ENCODE data around the gene VAV2. TPM values are rescaled to one million over a fixed set of nuclear protein-coding genes. Genes with fewer than 3 reads are reported as not detected.

The VAV2 gene
- polyA plus RNA-seq, 1 of the 3 experiments (the other 2 are of a cell fraction) = 14.9 TPM

- peaks cover 1% of the 10 kb centered on the region for H3F3A ChIP-seq (replicated peaks; ENCODE audit: insufficient read depth)
- no peak overlapping the region for H3K9ac ChIP-seq
- TF ChIP-seq CTCF (IDR thresholded peaks at IDR 0.05) (no peak), POLR2AphosphoS5 (IDR thresholded peaks at IDR 0.05; ENCODE audit: low read depth, low read length) (no peak), FOXJ3 (CRISPR knock-in tag; IDR thresholded peaks at IDR 0.05) (no peak), SMC3 (IDR thresholded peaks at IDR 0.05; ENCODE audit: low read depth, low read length) (no peak), MAX (IDR thresholded peaks at IDR 0.05; ENCODE audit: low read depth) (no peak), ZBTB33 (IDR thresholded peaks at IDR 0.05; ENCODE audit: borderline replicate concordance, low read depth) (no peak), MXI1 (IDR thresholded peaks at IDR 0.05; ENCODE audit: low read depth, low read length) (no peak), FOSL2 (IDR thresholded peaks at IDR 0.05; ENCODE audit: borderline replicate concordance, low read depth) (no peak), JUND (IDR thresholded peaks at IDR 0.05) (no peak)
These were observed 61.2 kb downstream of the VAV2 start for GRCh38 chr9:133930682-133931485.

GRCh38 chr9:133930046-133930681 is 62.0 kb downstream of the VAV2 start:
- Histone ChIP-seq H3K9me2 (no peaks in the 10 kb centered on the region), H4K20me1 (ENCODE audit: insufficient read depth) (peaks cover 70% of the 10 kb centered on the region), H3K27me3 (ENCODE audit: insufficient read depth) (no peaks in the 10 kb centered on the region), H3K4me2 (no peak overlapping the region), H3F3A (replicated peaks; ENCODE audit: insufficient read depth) (peaks cover 4% of the 10 kb centered on the region), H3K36me3 (replicated peaks in 1 of 2; ENCODE audit: control insufficient read depth in 1 of 2, insufficient read depth in 2 of 2, low read length in 1 of 2) (no peaks in the 10 kb centered on the region), H2AFZ (ENCODE audit: low read depth) (no peak overlapping the region), H3K9ac (no peak overlapping the region), H3K4me3 (ENCODE audit: low read depth in 2 of 2, low read length in 1 of 2) (no peak overlapping the region), H3K79me2 (ENCODE audit: insufficient read depth) (peaks cover 81% of the 10 kb centered on the region), H3K27ac (ENCODE audit: low read depth in 2 of 2, low read length in 1 of 2) (no peak overlapping the region; a peak in 2 of 4 replicates), H3K9me3 (no peaks in the 10 kb centered on the region), H3K4me1 (ENCODE audit: control insufficient read depth in 1 of 2, insufficient read depth in 2 of 2, low read depth in 1 of 2, low read length in 1 of 2) (peaks cover 0 to 66% of the 10 kb centered on the region in 2 experiments; a peak in 1 of 4 replicates)
- TF ChIP-seq TEAD4 (IDR thresholded peaks at IDR 0.05; ENCODE audit: borderline replicate concordance, insufficient read depth) = no peak
- WGBS (ENCODE audit: low lambda C conversion rate) = 71% methylated on average over 18 of the region's 20 CpGs
- no peak for DNase-seq
- CTCF ChIA-PET = interaction anchor here (0.6 to 1.2 kb wide), 2 partner anchors 26 to 1448 kb away, joined by 3 to 5 read pairs; no protein-coding TSS in a partner anchor
- POLR2A ChIA-PET = no interaction called here

More at GRCh38 chr9:133930682-133931485, 61.2 kb downstream of the VAV2 start:
- WGBS (ENCODE audit: low lambda C conversion rate) = 87% methylated on average over 15 of the region's 23 CpGs
- Histone ChIP-seq H3K9me3 (no peaks in the 10 kb centered on the region), H2AFZ (ENCODE audit: low read depth) (no peak overlapping the region), H3K36me3 (replicated peaks in 1 of 2; ENCODE audit: control insufficient read depth in 1 of 2, insufficient read depth in 2 of 2, low read length in 1 of 2) (no peaks in the 10 kb centered on the region), H3K4me3 (ENCODE audit: low read depth in 2 of 2, low read length in 1 of 2) (no peak overlapping the region), H3K4me1 (ENCODE audit: control insufficient read depth in 1 of 2, insufficient read depth in 2 of 2, low read depth in 1 of 2, low read length in 1 of 2) (peaks cover 0 to 67% of the 10 kb centered on the region in 2 experiments; a peak in 1 of 4 replicates), H3K4me2 (no peak overlapping the region), H3K27me3 (ENCODE audit: insufficient read depth) (no peaks in the 10 kb centered on the region), H3K79me2 (ENCODE audit: insufficient read depth) (peaks cover 81% of the 10 kb centered on the region), H3K9me2 (no peaks in the 10 kb centered on the region), H3K27ac (ENCODE audit: low read depth in 2 of 2, low read length in 1 of 2) (peak overlapping the region in 1 of 2 experiments; percentile 17; a peak in 1 of 4 replicates), H4K20me1 (ENCODE audit: insufficient read depth) (peaks cover 69% of the 10 kb centered on the region)
- no peak for DNase-seq
- ChIA-PET POLR2A (interaction anchor here (1.0 kb wide), 1 partner anchor 42 kb away, joined by 4 read pairs; no protein-coding TSS in a partner anchor), CTCF (interaction anchor here (0.8 to 1.1 kb wide), 2 partner anchors 63 to 149 kb away, joined by 3 to 5 read pairs; no protein-coding TSS in a partner anchor)

Data from SK-N-SH (cell line).